NCI-H1092 (cell line): Measurements from ENCODE around the gene SERPINA5.
"Not testable (repeated sequence)": the region's sequence is repeated elsewhere in the genome, so short reads cannot be mapped to it uniquely, and the experiment has no call there.

ENCODE experiments used
- DNase-seq: peaks from one replicate; lab custom pipeline; 2025; lab: John Stamatoyannopoulos, UW

SERPINA5 gene

DNA sequence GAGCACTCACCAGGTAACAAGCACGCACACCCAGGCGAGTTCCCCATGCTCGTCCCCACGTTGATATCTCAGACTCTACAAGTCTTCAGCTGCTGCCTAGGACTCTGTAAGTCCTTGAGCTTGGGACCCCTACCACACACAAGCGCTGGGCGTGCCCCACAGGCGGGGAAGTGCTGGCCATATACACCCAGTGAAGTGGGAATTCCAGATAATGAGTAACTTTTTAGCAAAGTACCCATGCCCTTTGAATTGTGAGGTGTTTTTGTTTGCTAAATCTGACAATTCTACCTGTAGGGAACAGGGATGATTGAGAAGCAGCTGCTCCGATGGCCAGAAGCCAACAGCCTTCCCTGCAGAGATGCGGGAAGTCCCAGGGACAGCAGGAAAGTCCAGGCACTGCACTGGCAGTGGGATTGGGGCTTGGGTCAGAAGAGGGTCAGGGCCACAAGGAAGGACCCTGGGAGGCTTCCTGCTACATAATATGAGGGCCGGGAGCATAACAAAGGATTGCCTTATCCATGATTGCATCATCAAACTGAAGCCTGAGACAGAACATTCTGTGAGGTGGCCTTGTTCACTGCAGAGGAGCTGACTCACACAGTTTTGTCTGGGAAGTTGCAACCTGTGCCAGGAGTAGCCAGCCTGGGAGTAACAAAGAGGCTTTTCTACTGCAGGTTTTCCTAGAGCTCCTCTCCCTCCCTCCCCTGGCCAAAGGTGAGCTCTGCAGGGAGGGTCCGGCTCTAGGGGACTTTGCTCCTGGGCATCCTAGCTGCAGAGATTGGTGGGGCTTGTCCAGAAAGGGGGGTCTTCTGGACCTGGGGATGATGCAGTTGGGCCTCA is 17.8 kb downstream of the SERPINA5 start:
- DNase-seq = no peak

DNA sequence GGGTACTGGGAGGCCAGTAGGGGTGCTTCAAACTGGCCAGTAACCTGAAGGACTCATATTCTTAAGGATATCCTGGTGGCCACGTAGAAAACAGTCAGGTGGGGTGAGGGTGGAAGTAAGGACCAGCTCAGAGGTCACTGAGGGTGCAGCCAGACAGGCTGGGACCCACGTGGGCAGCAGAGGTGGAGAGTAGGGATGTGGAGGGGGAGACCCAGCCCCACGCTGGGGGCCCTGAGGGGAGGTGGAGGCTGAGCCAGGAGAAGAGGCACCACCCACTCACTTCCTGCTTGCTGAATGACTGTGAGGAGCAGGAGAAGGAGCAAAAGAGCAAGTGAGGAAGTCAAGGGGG is 18.4 kb downstream of the SERPINA5 start:
- DNase-seq = no peak

DNA sequence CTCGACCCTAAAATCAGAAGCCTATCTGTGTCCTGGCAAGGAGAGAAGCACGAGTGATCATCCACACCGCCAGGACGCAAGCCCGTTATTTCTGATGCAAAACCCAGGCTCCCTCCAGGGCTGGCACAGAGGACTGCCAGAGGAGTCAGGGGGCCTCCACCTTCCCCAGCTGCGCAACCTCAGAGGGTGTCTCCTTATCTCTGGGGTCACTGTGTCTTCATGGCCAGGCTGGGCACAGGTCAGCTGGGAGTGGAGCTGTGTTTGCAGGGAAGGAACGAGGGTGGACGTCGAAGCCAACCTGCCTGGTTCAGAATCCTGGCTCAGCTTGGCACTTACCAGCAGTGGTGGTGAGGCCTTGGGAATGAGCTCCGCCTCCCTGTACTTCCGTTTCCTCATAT is 18.9 kb downstream of the SERPINA5 start:
- DNase-seq = no peak

DNA sequence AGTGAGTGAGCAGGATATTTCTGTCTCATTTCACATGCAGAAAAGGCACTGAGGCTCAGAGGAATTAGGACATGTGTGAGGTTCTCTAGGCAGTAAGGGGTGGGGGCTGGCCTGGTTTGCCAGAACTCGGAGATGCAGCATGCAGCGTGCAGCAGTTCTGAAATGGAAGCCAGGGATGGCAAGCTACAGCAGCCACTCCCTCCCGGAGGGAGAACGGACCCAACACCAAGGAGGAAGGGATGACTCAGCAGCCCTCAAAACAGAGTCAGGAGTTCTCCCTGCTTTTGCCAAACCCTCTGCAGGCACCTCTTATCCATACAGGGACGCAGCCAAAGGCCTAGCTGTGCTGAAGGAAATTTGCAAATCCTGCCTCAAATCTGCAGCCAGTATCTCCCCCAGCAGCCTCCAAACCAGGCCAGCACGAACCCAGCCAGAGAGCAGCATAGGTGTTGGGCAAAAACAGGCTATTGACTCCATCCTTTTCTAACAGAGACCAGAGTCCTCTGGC is 20.7 kb downstream of the SERPINA5 start:
- no peak for DNase-seq

DNA sequence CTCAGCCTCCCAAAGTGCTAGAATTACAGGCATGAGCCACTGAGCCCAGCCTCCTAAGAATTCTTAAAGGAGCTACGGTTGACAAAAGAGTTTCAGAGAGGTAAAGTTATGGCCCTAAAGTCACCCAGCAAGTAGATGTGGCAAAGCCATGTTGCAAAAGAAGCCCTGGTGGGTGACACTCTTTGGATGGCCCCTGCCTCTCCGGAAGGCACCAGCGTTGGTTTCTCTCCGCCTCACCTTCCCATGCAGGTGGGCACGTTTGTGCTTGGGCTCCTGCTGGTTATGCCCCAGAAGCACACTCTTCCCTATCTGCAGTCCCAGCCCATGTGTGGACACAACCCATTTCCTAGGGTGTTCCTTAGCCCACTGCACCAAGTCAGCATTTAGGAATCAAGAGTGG is 21.5 kb downstream of the SERPINA5 start:
- DNase-seq = no peak

DNA sequence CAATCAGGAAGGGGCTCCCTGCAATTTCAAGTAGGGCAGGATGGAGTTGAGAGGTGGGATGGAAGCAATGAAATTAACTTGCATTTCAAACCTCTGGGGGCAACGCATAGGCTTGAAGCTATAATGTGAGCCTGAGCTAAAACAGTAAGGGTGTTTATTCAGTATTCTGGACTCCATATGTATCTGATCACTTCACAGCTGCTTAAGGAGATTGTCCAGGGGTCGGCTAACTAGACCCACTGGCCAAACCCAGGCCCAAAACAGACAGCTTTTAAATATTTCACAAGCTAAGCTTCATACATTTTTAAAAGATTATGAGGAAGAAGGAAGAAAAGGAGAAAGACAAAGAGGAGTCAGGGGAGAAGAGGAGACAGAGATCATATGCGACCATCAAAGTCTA is 24.1 kb downstream of the SERPINA5 start:
- DNase-seq = no peak

DNA sequence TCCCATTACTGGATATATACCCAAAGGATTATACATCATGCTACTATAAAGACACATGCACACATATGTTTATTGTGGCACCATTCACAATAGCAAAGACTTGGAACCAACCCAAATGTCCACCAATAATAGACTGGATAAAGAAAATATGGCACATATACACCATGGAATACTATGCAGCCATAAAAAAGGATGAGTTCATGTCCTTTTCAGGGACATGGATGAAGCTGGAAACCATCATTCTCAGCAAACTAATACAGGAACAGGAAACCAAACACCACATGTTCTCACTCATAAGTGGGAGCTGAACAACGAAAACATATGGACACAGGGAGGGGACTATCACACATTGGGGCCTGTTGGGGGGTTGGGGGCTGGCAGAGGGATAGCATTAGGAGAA is 27.7 kb downstream of the SERPINA5 start:
- not testable (repeated sequence) for DNase-seq

DNA sequence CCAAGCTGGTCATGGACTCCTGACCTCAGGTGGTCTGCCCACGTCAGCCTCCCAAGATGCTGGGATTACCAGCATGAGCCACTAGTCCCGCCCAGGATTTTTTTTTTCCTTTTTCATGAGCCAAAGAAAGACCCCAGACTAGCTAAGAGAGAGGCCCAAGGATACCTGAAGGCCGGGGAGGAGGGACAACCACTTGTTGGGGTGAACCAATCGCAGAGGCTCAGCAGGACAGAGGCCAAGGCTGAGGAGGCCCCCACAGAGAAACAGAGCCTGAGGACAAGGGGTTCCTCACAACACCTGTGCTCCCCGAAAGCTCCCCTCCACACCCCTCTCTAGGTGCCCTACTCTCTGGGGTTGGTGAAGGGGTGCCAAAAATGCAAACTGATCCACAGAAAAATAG is 30.0 kb downstream of the SERPINA5 start:
- DNase-seq = no peak

DNA sequence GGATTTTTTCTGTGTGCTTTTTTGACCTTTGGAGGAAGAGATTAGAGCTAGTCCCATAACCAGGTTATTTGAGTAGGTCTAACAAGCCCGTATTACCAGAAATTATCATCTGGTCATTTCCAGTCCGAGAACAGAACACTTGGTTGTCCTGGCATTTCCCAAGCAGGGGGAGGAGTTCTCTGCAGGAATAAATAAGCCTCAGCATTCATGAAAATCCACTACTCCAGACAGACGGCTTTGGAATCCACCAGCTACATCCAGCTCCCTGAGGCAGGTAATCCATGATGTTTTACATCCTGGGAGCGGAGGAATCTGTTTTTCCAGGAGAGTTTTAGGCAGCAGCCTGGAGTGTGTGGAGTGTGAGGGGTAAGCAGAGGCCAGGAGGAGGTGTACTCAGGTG is 30.9 kb downstream of the SERPINA5 start, which contains the start of gene SERPINA3:
Gene SERPINA3, plus strand, starts transcription at position 218 of the 400 bp plus-strand sequence. CDS start 2,051 bp downstream, outside the sequence.
- no peak for DNase-seq

DNA sequence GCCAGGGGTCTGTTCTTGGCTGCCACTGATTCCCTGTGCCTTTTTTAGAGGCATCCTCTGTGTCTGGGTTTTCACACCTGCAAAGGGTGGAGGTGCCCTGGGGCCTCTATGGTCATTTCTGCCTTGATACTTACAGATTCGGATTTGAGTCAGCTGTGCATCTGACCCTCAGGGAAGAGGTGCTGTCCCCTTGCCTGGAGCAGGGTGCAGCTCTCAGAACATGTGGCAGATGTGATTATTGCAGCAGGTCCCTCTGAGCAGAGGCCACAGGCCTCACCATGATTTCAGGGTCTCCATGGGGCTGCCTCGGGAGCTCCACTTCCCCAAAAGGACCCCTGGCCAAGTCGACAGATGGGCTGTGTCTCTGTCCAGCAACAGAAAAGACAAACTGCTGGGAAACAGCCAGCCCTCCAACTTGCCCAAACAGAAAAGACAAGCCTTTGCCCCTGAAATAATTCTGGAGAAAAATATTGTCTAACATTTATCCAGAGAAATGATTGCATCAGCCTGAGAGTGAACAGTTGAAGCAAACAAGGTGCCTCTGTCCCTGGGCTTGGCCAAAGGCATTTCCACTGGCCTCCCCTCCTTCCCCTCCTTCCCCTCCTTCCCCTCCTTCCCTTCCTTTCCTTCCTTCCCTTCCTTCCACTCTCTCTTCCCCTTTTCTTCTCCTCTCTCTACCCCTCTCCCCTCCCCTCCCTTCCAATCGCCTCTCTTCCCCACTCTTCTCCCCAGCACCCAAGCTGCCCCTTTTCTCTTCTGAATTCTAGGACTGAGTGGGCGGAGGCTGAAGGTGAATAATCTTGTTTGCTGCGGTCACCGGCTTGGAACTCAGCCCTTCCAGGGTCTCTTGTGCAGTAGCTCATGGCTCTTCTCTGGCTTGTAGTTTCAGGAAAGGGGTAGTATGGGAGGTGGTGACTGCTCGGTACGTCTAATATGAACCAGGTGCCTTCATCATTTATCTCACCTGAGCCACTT is 31.6 kb downstream of the SERPINA5 start:
- DNase-seq = no peak

DNA sequence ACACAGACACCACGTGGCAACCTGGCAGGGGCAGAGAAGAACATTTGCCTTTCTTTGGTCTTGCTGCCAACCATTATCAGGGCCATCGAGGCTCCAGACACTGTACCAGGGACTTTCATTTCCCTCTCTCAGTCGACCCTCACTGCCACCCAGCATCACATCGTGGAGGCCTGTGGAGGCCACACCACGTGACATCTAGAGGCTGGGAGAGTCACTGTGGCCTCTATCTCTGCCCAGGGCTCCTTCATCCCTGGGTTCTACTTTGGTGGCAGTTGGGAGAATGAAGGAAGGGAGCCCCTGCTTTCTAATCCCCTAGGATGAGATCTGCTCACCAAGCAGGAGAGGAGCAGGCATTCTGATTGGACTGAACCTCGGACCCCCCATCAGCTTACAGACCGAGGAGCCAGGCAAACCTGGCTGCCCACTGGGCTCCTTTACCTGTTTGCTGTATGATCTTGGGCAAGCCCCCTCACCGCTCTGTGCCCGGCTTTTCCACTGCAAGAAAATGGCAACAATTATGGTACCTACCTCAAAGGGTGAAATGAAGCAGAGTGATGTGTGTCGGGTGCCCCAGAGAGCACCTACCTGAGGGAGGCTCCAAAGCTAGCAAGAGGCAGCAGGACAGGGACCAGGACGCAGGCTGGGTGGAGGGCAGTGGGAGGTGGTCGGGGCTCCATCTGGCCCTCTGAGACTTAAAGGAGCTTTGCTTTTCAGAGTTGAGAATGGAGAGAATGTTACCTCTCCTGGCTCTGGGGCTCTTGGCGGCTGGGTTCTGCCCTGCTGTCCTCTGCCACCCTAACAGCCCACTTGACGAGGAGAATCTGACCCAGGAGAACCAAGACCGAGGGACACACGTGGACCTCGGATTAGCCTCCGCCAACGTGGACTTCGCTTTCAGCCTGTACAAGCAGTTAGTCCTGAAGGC is 32.8 kb downstream of the SERPINA5 start:
- no peak for DNase-seq

DNA sequence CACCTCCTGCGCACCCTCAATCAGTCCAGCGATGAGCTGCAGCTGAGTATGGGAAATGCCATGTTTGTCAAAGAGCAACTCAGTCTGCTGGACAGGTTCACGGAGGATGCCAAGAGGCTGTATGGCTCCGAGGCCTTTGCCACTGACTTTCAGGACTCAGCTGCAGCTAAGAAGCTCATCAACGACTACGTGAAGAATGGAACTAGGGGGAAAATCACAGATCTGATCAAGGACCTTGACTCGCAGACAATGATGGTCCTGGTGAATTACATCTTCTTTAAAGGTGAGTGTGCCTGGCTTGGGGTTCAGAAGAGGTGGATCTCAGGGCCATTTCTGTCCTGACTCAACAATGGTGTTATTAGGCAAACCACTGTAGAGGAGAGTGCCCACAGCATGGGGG is 33.6 kb downstream of the SERPINA5 start:
- no peak for DNase-seq

DNA sequence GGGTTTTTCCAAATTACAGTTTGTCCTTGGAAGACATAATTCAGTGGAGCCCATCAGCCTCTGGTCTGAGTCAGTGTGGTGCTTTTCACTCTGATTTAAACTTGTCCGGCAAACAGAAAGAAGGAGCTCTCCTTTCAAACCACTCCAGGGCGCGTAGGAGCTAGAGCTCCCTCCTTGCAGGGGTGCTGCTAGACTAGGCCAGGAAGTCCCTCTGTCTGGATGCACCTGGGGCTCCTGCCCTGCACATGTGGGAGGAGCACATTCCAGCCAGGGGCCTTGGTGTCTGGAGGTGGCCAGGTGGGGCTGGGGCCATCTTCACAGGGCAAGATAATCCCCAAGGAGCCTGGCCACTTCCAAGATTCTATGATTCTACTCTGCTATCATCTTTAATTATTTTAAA is 34.0 kb downstream of the SERPINA5 start:
- DNase-seq = no peak

DNA sequence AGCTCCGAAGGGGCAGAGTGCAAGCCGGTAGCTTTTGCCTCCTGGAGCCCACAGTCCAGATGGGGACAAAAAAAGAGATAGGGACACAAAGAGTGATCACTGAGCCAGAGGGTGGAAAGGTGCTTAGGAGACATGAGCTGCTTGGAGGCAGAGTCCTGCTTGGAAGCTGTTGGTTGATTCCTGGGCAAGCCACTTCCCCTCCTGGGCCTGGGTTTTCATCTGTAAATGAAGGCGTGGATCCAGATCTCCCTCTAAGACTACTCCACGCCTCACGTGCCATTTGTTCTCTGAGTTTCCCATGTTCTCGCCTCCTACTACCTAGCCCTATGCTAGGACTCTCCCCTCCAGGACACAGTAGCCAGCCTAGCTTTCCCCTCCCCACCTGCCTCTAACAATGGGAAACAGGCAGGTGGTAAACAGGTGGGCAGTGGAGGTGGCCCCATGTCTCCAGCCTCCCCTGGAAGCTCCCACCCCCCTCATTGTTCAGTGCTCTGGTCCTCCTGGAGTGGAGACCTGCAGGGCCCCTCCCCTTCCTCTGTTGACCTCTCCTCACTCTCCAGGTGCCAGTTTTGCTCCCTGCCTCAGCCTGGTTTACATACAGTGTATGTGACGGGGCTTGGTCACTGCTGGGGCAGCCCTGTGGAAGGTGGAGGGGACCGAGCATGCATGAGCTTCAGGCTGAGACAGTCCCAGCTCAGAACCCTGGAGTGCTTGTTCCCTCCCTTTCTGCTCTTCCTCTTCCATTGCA is 34.8 kb downstream of the SERPINA5 start:
- DNase-seq = no peak

DNA sequence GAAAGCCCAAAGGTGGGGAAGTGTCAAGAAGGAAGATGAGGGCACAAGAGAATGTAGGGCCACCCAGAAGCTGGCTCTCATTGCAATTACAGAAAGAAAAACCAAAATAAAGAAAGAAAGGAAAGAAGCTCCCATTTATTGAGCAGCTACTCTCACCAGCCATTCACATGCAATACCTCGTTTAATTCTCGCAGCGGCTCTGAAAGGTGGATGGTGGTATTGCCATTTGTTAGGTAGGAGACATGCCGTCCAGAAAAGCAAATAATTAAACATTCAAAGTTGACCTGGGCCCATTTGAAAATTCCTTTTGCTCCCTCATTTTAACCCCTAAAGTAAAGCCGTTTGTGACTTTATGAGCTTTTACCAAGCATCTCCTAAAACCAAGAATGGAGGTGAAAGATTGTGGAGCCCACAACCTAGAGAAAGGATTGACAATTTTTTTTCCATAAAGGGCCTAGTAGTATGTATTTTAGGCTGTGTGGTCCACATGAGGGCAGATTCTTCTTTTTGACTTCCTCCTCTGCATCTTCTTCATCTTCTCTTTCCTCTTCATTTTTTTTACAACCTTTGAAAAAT is 36.2 kb downstream of the SERPINA5 start:
- DNase-seq = no peak

DNA sequence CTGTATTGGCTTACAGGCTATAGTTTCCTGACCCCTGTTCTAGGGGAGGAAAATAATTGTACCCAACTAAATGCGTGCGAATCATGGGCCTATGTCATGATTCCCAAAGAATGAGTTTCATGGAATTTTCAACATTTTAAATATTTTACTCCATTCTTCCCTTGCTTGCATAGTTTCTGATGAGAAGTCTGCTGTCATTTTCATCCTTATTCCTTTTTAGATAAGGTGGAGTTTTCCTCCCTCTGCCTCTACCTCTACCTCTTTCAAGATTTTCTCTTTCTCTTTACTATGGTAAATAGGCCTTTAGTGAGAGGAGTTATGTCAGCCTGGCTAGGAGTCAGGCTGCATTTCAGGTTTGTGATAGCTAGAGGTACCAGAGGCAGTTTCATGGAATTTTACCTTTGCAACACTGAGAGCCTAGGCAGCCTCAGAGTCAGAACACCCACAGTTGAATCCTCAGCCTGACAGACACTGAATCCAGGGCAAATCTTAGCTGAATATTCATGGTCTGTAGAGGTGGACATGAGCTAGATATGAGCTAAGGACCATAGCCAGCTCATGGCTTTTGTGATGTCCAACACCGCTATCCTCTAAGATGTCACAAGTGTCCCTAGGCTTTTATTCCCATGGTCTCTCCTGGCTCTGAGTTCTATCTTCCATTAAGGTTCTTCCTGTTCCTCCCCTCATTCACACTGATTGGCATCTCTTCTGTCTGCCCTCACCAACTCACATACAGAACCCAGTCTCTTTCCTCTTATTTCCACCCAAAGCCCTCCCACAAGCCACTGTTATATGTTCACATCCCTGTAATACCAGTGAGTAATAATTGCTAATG is 37.0 kb downstream of the SERPINA5 start:
- no peak for DNase-seq

DNA sequence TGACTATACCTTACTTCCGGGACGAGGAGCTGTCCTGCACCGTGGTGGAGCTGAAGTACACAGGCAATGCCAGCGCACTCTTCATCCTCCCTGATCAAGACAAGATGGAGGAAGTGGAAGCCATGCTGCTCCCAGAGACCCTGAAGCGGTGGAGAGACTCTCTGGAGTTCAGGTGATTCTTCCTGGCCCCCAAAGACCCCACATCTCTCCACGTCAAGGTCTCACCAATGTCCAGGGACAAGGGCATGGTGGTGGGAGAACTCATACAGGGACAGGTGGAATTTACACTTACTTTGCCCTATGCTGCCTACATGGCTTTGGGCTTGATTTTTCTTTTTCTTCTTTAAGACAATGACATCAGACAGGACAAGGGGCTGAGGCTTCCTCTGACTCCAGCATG is 38.1 kb downstream of the SERPINA5 start:
- no peak for DNase-seq

DNA sequence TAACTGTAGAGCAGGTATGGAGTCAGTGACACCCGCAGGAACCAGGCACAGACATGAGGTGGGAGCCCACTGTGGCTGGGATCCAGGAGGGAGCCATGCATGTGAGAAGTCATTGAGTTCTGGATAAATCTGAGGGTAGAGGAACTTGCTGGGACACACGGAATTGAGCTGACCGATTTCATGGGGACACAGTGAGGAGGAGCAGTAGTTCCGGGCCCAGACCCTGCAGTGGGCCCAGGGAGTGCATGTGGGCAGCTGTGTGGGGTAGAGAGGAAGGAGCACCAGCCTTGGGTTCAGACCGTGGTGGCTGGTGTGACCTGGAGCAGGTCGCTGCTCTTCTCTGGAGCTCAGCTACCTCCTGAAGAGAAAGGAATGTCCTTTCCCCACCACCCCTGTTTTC is 39.4 kb downstream of the SERPINA5 start:
- no peak for DNase-seq

DNA sequence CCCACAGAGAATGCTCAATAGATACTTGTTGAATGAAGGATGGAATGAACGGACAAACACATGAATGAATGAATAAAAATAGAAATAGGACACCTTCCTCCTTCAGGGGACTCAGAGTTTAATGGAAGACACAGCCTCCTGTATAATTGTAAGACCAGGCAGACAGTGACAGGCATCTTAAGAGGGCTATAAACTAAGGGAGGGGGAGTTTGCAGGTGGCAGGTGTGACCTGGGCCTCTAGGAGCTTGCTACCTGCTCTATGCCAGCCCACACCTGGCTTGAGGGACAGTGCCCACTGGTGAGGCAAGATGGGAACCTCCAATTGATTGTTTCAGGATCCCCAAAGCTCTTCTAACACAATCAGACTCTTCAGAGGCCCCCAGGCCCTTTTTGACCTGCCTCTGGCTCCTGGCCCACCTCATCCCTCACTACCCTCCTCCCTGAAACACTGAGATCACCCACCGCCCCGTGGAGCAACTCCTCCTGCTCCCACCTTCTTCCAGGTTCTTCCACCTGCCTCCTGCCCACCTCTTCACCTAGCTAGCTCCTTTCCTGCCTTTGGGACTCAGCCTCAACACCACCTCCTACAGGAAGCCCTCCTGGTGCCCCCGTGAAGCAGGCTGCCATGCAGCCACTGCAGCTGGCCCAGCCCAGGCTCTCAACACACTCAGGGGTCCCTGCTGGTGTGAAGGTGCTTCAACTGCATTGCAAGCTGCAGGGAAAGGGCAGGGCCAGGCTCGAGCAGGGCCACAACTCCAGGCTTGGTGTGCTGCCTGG is 40.3 kb downstream of the SERPINA5 start:
- no peak for DNase-seq
